CD14-positive monocyte (primary cell): ENCODE results near the gene GRK5. TPM values are rescaled to one million over a fixed set of nuclear protein-coding genes. Genes with fewer than 3 reads are reported as not detected.

Experiments
- DNase-seq, 3 donors: peaks; one replicate each; pipeline ENCODE4 v3.0.0-alpha.2; 2011 to 2022
- H2AFZ ChIP-seq: 2 replicates; pipeline ENCODE4 v1.6.0; 2012; ENCODE audit warnings: mild to moderate bottlenecking, low read depth, low read length, inconsistent platforms; ENCODE audit not compliant: insufficient read depth, poor library complexity, severe bottlenecking
- H3K27ac ChIP-seq, 2 donors: 1 replicate in 1 of 2; 2 replicates in 1 of 2; pipeline ENCODE4 v1.5.1; 2012 to 2013; ENCODE audit warnings: low read length in 2 of 2, control low read depth in 1 of 2, inconsistent platforms in 1 of 2, low read depth in 1 of 2, mild to moderate bottlenecking in 1 of 2
- H3K27me3 ChIP-seq, 2 donors: one replicate each; pipeline versions ENCODE4 v1.6.0 to v1.6.1; 2011 to 2013; ENCODE audit warnings: low read length in 2 of 2; ENCODE audit not compliant: control insufficient read depth in 2 of 2, insufficient read depth in 2 of 2
- H3K36me3 ChIP-seq, 2 donors: replicated peaks in 1 of 2; 1 replicate in 1 of 2; 2 replicates in 1 of 2; pipeline versions ENCODE4 v1.5.1 to v1.6.1; 2012 to 2013; ENCODE audit warnings: low read length in 2 of 2, control low read depth in 1 of 2, inconsistent platforms in 1 of 2, mild to moderate bottlenecking in 1 of 2; ENCODE audit not compliant: insufficient read depth in 2 of 2, control insufficient read depth in 1 of 2
- H3K4me1 ChIP-seq, 2 donors: 1 replicate in 1 of 2; 2 replicates in 1 of 2; pipeline versions ENCODE4 v1.5.1 to v1.6.1; 2012 to 2013; ENCODE audit warnings: low read length in 2 of 2, control low read depth in 1 of 2, inconsistent platforms in 1 of 2, mild to moderate bottlenecking in 1 of 2, moderate library complexity in 1 of 2; ENCODE audit not compliant: insufficient read depth in 2 of 2, control insufficient read depth in 1 of 2
- H3K4me2 ChIP-seq: replicated peaks from 2 replicates; pipeline ENCODE3; 2012; ENCODE audit warnings: low read length, moderate library complexity, mild to moderate bottlenecking; ENCODE audit not compliant: poor library complexity, severe bottlenecking; ENCODE audit errors: extremely low read depth
- H3K4me3 ChIP-seq, 3 experiments: fragments of 200-600 bp in 1 of 3; sonication (generic) in 1 of 3; replicated peaks in 1 of 3; 1 replicate in 2 of 3; 2 replicates in 1 of 3; pipeline ENCODE4 v1.5.1; 2011 to 2013; ENCODE audit warnings: low read length in 3 of 3, mild to moderate bottlenecking in 3 of 3, control low read depth in 2 of 3, low read depth in 2 of 3, inconsistent platforms in 1 of 3, moderate library complexity in 1 of 3
- H3K79me2 ChIP-seq: 2 replicates; pipeline ENCODE4 v1.6.0; 2012; ENCODE audit warnings: mild to moderate bottlenecking, control low read depth, inconsistent platforms, low read length, moderate library complexity; ENCODE audit not compliant: insufficient read depth
- H3K9ac ChIP-seq: 2 replicates; pipeline ENCODE4 v1.6.0; 2017; ENCODE audit warnings: low read length, mild to moderate bottlenecking; ENCODE audit not compliant: insufficient read depth, poor library complexity, severe bottlenecking
- H3K9me3 ChIP-seq, 2 donors: replicated peaks in 1 of 2; 1 replicate in 1 of 2; 2 replicates in 1 of 2; pipeline versions ENCODE4 v1.5.1 to v1.6.1; 2012 to 2013; ENCODE audit warnings: low read length in 2 of 2, control low read depth in 1 of 2; ENCODE audit not compliant: control insufficient read depth in 1 of 2, insufficient read depth in 1 of 2
- H4K20me1 ChIP-seq: 2 replicates; pipeline ENCODE4 v1.6.0; 2012; ENCODE audit warnings: mild to moderate bottlenecking, low read length, control low read depth, moderate library complexity; ENCODE audit not compliant: insufficient read depth
- H3K27ac Mint-ChIP-seq, 7 donors: one replicate each; pipeline ENCODE4 v1.8.0; 2020; ENCODE audit warnings: mild to moderate bottlenecking in 7 of 7, mixed read lengths in 7 of 7, moderate library complexity in 6 of 7, inconsistent platforms in 2 of 7
- H3K27me3 Mint-ChIP-seq, 3 donors: one replicate each; pipeline ENCODE4 v1.8.0; 2021 to 2022; ENCODE audit warnings: low read depth in 3 of 3, mild to moderate bottlenecking in 3 of 3, mixed read lengths in 3 of 3, moderate library complexity in 3 of 3, inconsistent platforms in 1 of 3
- H3K36me3 Mint-ChIP-seq, 2 donors: one replicate each; pipeline ENCODE4 v1.8.0; 2020; ENCODE audit warnings: mixed read lengths in 2 of 2, inconsistent platforms in 1 of 2, mild to moderate bottlenecking in 1 of 2
- H3K4me1 Mint-ChIP-seq: one replicate; pipeline ENCODE4 v1.8.0; 2020; ENCODE audit warnings: mild to moderate bottlenecking, mixed read lengths
- H3K4me3 Mint-ChIP-seq, 2 donors: one replicate each; pipeline ENCODE4 v1.8.0; 2020; ENCODE audit warnings: mild to moderate bottlenecking in 2 of 2, mixed read lengths in 2 of 2, moderate library complexity in 1 of 2
- H3K9me3 Mint-ChIP-seq, 7 donors: one replicate each; pipeline ENCODE4 v1.8.0; 2020 to 2022; ENCODE audit warnings: mixed read lengths in 7 of 7, mild to moderate bottlenecking in 6 of 7, moderate library complexity in 6 of 7, inconsistent platforms in 2 of 7
- CTCF ChIP-seq: fragments of 200-600 bp; IDR thresholded peaks from one replicate; pipeline ENCODE4 v1.8.0; 2022; ENCODE audit warnings: antibody characterized with exemption, mild to moderate bottlenecking
- WGBS: methylation state at CpG from one replicate; pipeline ENCODE4 v1.1.5; 2013; ENCODE audit warnings: missing lambda C conversion rate; ENCODE audit not compliant: insufficient coverage; 5-methylcytosine and 5-hydroxymethylcytosine counted together
- intact Hi-C, 2 donors: fragments of 100-400 bp; cut with micrococcal nuclease; formaldehyde crosslinking; loops; one replicate each; pipeline versions ENCODE4 v1.15.0 to v1.15.1; 2023
- polyA plus RNA-seq, 3 donors: library from polyadenylated mRNA; depleted of rRNA in 1 of 3; unstranded in 2 of 3; stranded (reverse) in 1 of 3; fragments of 300-500 nt in 2 of 3; fragments of >200 nt in 1 of 3; fragmentation: Illumina TruSeq in 2 of 3; gene quantifications; 1 replicate in 2 of 3; 2 replicates in 1 of 3; pipeline ENCODE4 v1.2.3, GENCODE V29; 2012 to 2021

The GRK5 gene
- polyA plus RNA-seq, 3 donors, result 1.2 to 6.5 (median 2.8) TPM

DNA sequence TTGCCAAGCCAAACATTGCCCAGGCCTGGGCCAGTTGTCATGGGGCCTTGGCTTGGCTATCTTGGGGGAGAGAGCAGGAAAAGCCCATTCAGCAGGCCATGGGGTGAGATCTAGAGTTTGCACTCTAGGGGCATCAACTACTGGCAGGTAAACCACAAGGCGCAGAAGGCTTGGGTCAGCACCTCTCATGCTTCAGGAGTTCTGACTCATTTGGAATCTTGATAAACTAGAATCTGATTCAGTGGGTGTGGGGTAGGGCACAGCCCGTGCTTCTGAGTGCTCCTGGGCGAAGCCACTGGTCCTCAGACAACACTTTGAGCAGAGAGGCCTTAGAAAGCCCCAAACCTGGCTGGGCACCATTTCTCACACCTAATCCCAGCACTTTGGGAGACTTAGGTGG, 254.0 kb downstream of the GRK5 start:
- no peak for TF ChIP-seq CTCF
- no peaks in the 10 kb centered on the region for H3K79me2 ChIP-seq
- peaks cover 6 to 9% (median 6%) of the 10 kb centered on the region in 3 donors for H3K27me3 Mint-ChIP-seq
- H3K9ac ChIP-seq, result no peak overlapping the region
- no peaks in the 10 kb centered on the region for H4K20me1 ChIP-seq
- no peak overlapping the region for H3K4me2 ChIP-seq
- intact Hi-C loops, result no loop called here
- no peak overlapping the region for H3K27ac Mint-ChIP-seq
- H3K4me3 ChIP-seq, result no peak overlapping the region
- no peak overlapping the region for H3K4me3 Mint-ChIP-seq
- H3K9me3 Mint-ChIP-seq, result peaks cover 10 to 14% (median 13%) of the 10 kb centered on the region in 7 donors
- peaks cover 0 to 3% of the 10 kb centered on the region in 2 donors for H3K36me3 Mint-ChIP-seq
- no peaks in the 10 kb centered on the region for H3K27me3 ChIP-seq
- DNase-seq, result no peak
- no peak overlapping the region for H3K27ac ChIP-seq
- peaks cover 0 to 12% of the 10 kb centered on the region in 2 donors for H3K9me3 ChIP-seq
- peaks cover 2 to 3% of the 10 kb centered on the region in 2 donors for H3K4me1 ChIP-seq
- no peaks in the 10 kb centered on the region for H3K36me3 ChIP-seq
- WGBS, result 100% methylated on average over 1 of the region's 3 CpGs
- H3K4me1 Mint-ChIP-seq, result peaks cover 2% of the 10 kb centered on the region
- no peak overlapping the region for H2AFZ ChIP-seq

GRCh38 chr10:119461923-119462322, 254.6 kb downstream of the GRK5 start:
- WGBS, result 100% methylated on average over 1 of the region's 2 CpGs
- no peak overlapping the region for H3K27ac Mint-ChIP-seq
- peaks cover 0 to 3% of the 10 kb centered on the region in 2 donors for H3K36me3 Mint-ChIP-seq
- Histone ChIP-seq H3K4me2 (no peak overlapping the region), H3K4me1 (peaks cover 6 to 7% of the 10 kb centered on the region in 2 donors), H3K27me3 (no peaks in the 10 kb centered on the region), H2AFZ (no peak overlapping the region), H4K20me1 (no peaks in the 10 kb centered on the region), H3K9ac (no peak overlapping the region), H3K79me2 (no peaks in the 10 kb centered on the region), H3K9me3 (peaks cover 0 to 12% of the 10 kb centered on the region in 2 donors), H3K27ac (no peak overlapping the region), H3K36me3 (no peaks in the 10 kb centered on the region), H3K4me3 (no peak overlapping the region)
- DNase-seq, result no peak
- H3K27me3 Mint-ChIP-seq, result peaks cover 7 to 12% (median 8%) of the 10 kb centered on the region in 3 donors
- TF ChIP-seq CTCF, result no peak
- intact Hi-C loops, result no loop called here
- peaks cover 7% of the 10 kb centered on the region for H3K4me1 Mint-ChIP-seq
- peaks cover 10 to 14% (median 13%) of the 10 kb centered on the region in 7 donors for H3K9me3 Mint-ChIP-seq
- no peak overlapping the region for H3K4me3 Mint-ChIP-seq
